ENCODE measurements around the gene DENND4A. TPM values are rescaled to one million over a fixed set of nuclear protein-coding genes. Genes with fewer than 3 reads are reported as not detected.

DENND4A gene
- total and polyA plus RNA-seq, 2 experiments from 2014 or later: 5.6 to 10.9 TPM

- Histone ChIP-seq H4K20me1 (ENCODE audit: insufficient read depth) (no peaks in the 10 kb centered on the region), H3K9ac (no peak overlapping the region), H2AFZ (no peak overlapping the region), H3K4me2 (ENCODE audit: unreplicated experiment) (no peak overlapping the region), H3K4me3 (no peak overlapping the region), H3K9me2 (ENCODE audit: insufficient read depth) (no peaks in the 10 kb centered on the region), H3K4me1 (ENCODE audit: insufficient read depth) (no peaks in the 10 kb centered on the region), H3K36me3 (ENCODE audit: low read depth) (no peaks in the 10 kb centered on the region), H3K79me2 (ENCODE audit: insufficient read depth) (no peaks in the 10 kb centered on the region), H3F3A (ENCODE audit: insufficient read depth) (0 out of 2 replicates have a peak, but pooled peaks cover 6% of the 10 kb centered on the region), H3K9me3 (ENCODE audit: low read depth) (no peaks in the 10 kb centered on the region), H3K27ac (no peak overlapping the region), H3K27me3 (replicated peaks; ENCODE audit: insufficient read depth) (no peaks in the 10 kb centered on the region)
- DNase-seq: no peak
- TF ChIP-seq EZH2phosphoT487 (IDR thresholded peaks at IDR 0.05; ENCODE audit: insufficient read depth, low read depth): no peak
- TF ChIP-seq EZH2 (IDR thresholded peaks at IDR 0.05; ENCODE audit: insufficient read depth, poor library complexity, severe bottlenecking): no peak
- in situ Hi-C loops (cut with MboI): no loop called here
- 67 to 72% methylated on average over 4 of the region's 4 CpGs for WGBS, 2 experiments (ENCODE audit: low coverage in 1 of 2, low lambda C conversion rate in 2 of 2, missing lambda C conversion rate in 2 of 2)
These were observed 165.2 kb downstream of the DENND4A start for GRCh38 chr15:65626856-65627255.

- no peak overlapping the region for H2AFZ ChIP-seq
- H3K4me3 ChIP-seq: no peak overlapping the region
- no peak overlapping the region for H3K9ac ChIP-seq
- no peaks in the 10 kb centered on the region for H3K36me3 ChIP-seq (ENCODE audit: low read depth)
- no peaks in the 10 kb centered on the region for H4K20me1 ChIP-seq (ENCODE audit: insufficient read depth)
- in situ Hi-C loops (cut with MboI): no loop called here
- no peak for DNase-seq
- no peaks in the 10 kb centered on the region for H3K79me2 ChIP-seq (ENCODE audit: insufficient read depth)
- H3F3A ChIP-seq (ENCODE audit: insufficient read depth): no peaks in the 10 kb centered on the region
- no peaks in the 10 kb centered on the region for H3K4me1 ChIP-seq (ENCODE audit: insufficient read depth)
- TF ChIP-seq EZH2 (IDR thresholded peaks at IDR 0.05; ENCODE audit: insufficient read depth, poor library complexity, severe bottlenecking) (no peak), EZH2phosphoT487 (IDR thresholded peaks at IDR 0.05; ENCODE audit: insufficient read depth, low read depth) (no peak)
- no peaks in the 10 kb centered on the region for H3K9me3 ChIP-seq (ENCODE audit: low read depth)
- H3K9me2 ChIP-seq (ENCODE audit: insufficient read depth): no peaks in the 10 kb centered on the region
- no peak overlapping the region for H3K27ac ChIP-seq
- no peak overlapping the region for H3K4me2 ChIP-seq (ENCODE audit: unreplicated experiment)
- no peaks in the 10 kb centered on the region for H3K27me3 ChIP-seq (replicated peaks; ENCODE audit: insufficient read depth)
These were observed 169.0 kb downstream of the DENND4A start for GRCh38 chr15:65623103-65623502.

GRCh38 chr15:65621638-65622037 lies 170.5 kb downstream of the DENND4A start, which contains the start of gene SLC24A1:
Gene SLC24A1, plus strand, starts transcription at chr15:65621938. Its CDS starts 2,143 bp downstream, at chr15:65624081.
- no peak within 1 kb of the TSS for H3K4me2 ChIP-seq (ENCODE audit: unreplicated experiment)
- H3K9me2 ChIP-seq (ENCODE audit: insufficient read depth): no peaks in the 10 kb centered on the region

GRCh38 chr15:65620833-65621232 lies 171.3 kb downstream of the DENND4A start:
- in situ Hi-C loops (cut with MboI): no loop called here
- Histone ChIP-seq H3K9me2 (ENCODE audit: insufficient read depth) (no peaks in the 10 kb centered on the region), H3F3A (ENCODE audit: insufficient read depth) (no peaks in the 10 kb centered on the region), H3K9me3 (ENCODE audit: low read depth) (no peaks in the 10 kb centered on the region), H2AFZ (no peak overlapping the region), H3K27me3 (replicated peaks; ENCODE audit: insufficient read depth) (no peaks in the 10 kb centered on the region), H3K27ac (no peak overlapping the region), H3K4me1 (ENCODE audit: insufficient read depth) (no peaks in the 10 kb centered on the region), H3K4me3 (no peak overlapping the region), H4K20me1 (ENCODE audit: insufficient read depth) (no peaks in the 10 kb centered on the region), H3K9ac (no peak overlapping the region), H3K36me3 (ENCODE audit: low read depth) (no peaks in the 10 kb centered on the region), H3K79me2 (ENCODE audit: insufficient read depth) (no peaks in the 10 kb centered on the region), H3K4me2 (ENCODE audit: unreplicated experiment) (no peak overlapping the region)
- TF ChIP-seq EZH2phosphoT487 (IDR thresholded peaks at IDR 0.05; ENCODE audit: insufficient read depth, low read depth) (no peak), EZH2 (IDR thresholded peaks at IDR 0.05; ENCODE audit: insufficient read depth, poor library complexity, severe bottlenecking) (no peak)
- 79 to 87% methylated on average over 2 of the region's 2 CpGs for WGBS, 2 experiments (ENCODE audit: low coverage in 1 of 2, low lambda C conversion rate in 2 of 2, missing lambda C conversion rate in 2 of 2)
- no peak for DNase-seq

More at GRCh38 chr15:65621638-65622037, 170.5 kb downstream of the DENND4A start, which contains the start of gene SLC24A1:
- no peaks in the 10 kb centered on the region for H3K36me3 ChIP-seq (ENCODE audit: low read depth)
- H3F3A ChIP-seq (ENCODE audit: insufficient read depth): no peaks in the 10 kb centered on the region
- in situ Hi-C loops (cut with MboI): no loop called here
- no peaks in the 10 kb centered on the region for H3K27me3 ChIP-seq (replicated peaks; ENCODE audit: insufficient read depth)
- no peaks in the 10 kb centered on the region for H3K9me3 ChIP-seq (ENCODE audit: low read depth)
- TF ChIP-seq EZH2phosphoT487 (IDR thresholded peaks at IDR 0.05; ENCODE audit: insufficient read depth, low read depth) (no peak), EZH2 (IDR thresholded peaks at IDR 0.05; ENCODE audit: insufficient read depth, poor library complexity, severe bottlenecking) (no peak)
- H3K27ac ChIP-seq: no peak within 1 kb of the TSS
- no peak within 1 kb of the TSS for H3K9ac ChIP-seq
- no peaks in the 10 kb centered on the region for H3K79me2 ChIP-seq (ENCODE audit: insufficient read depth)
- no peak within 1 kb of the TSS for H3K4me3 ChIP-seq
- no peak within 1 kb of the TSS for H2AFZ ChIP-seq
- WGBS, 2 experiments (ENCODE audit: low coverage in 1 of 2, low lambda C conversion rate in 2 of 2, missing lambda C conversion rate in 2 of 2): 82 to 83% methylated on average over 6 of the region's 6 CpGs
- no peaks in the 10 kb centered on the region for H3K4me1 ChIP-seq (ENCODE audit: insufficient read depth)
- no peak for DNase-seq
- H4K20me1 ChIP-seq (ENCODE audit: insufficient read depth): no peaks in the 10 kb centered on the region

All from GM23248 (cell line).